Skin of body (tissue), 2 donors: ENCODE data around the gene SERTAD1. TPM values are rescaled to one million over a fixed set of nuclear protein-coding genes. Genes with fewer than 3 reads are reported as not detected.

Experiments used
- DNase-seq: peaks from one replicate; lab custom pipeline; 2025; lab: John Stamatoyannopoulos, UW
- total RNA-seq: library from RNA; depleted of rRNA; stranded (reverse); fragments of >200 nt; gene quantifications from one replicate; pipeline ENCODE4 v1.2.3, GENCODE V29; 2014

Gene SERTAD1
- total RNA-seq, 1 donor from 2014 or later = 10.6 TPM

- DNase-seq = no peak
Measured at GRCh38 chr19:40407714-40408597, 17.8 kb downstream of the SERTAD1 start.

- peak; percentile 69 for DNase-seq
Measured at GRCh38 chr19:40403262-40403984, 22.4 kb downstream of the SERTAD1 start.

- DNase-seq = no peak
Measured at GRCh38 chr19:40400559-40400958, 25.2 kb downstream of the SERTAD1 start.

GRCh38 chr19:40398417-40399131 is 27.2 kb downstream of the SERTAD1 start:
- no peak for DNase-seq

- DNase-seq = no peak
Measured at GRCh38 chr19:40397568-40397906, 28.3 kb downstream of the SERTAD1 start.

GRCh38 chr19:40396886-40397567 is 28.8 kb downstream of the SERTAD1 start:
- DNase-seq = no peak

- no peak for DNase-seq
Measured at GRCh38 chr19:40395956-40396355, 29.8 kb downstream of the SERTAD1 start.

- no peak for DNase-seq
Measured at GRCh38 chr19:40394816-40395210, 31.0 kb downstream of the SERTAD1 start.

- DNase-seq = no peak
Measured at GRCh38 chr19:40393894-40394815, 31.6 kb downstream of the SERTAD1 start.

GRCh38 chr19:40392894-40393517 is 32.8 kb downstream of the SERTAD1 start:
- DNase-seq = no peak

- DNase-seq = no peak
Measured at GRCh38 chr19:40392123-40392522, 33.7 kb downstream of the SERTAD1 start.

- no peak for DNase-seq
Measured at GRCh38 chr19:40390084-40390742, 35.6 kb downstream of the SERTAD1 start, which contains the start of gene HIPK4. TSS of gene HIPK4 (minus strand) at chr19:40390181. CDS start at chr19:40389902, 279 bp downstream.

- DNase-seq = no peak
Measured at GRCh38 chr19:40389404-40390083, 36.2 kb downstream of the SERTAD1 start.

GRCh38 chr19:40388481-40388880 is 37.3 kb downstream of the SERTAD1 start:
- no peak for DNase-seq

- no peak for DNase-seq
Measured at GRCh38 chr19:40387155-40387554, 38.6 kb downstream of the SERTAD1 start.

GRCh38 chr19:40383668-40384248 is 42.0 kb downstream of the SERTAD1 start:
- DNase-seq = no peak

- no peak for DNase-seq
Measured at GRCh38 chr19:40381321-40381720, 44.5 kb downstream of the SERTAD1 start.
